Lower leg skin (tissue), 4 donors: ENCODE data around the gene DNAH11. TPM values are rescaled to one million over a fixed set of nuclear protein-coding genes. Genes with fewer than 3 reads are reported as not detected.

Experiments used
- DNase-seq, 2 donors: peaks; one replicate each; pipeline ENCODE4 v3.0.0-alpha.2; 2019; ENCODE audit warnings: low spot score in 2 of 2
- H3K4me3 ChIP-seq: fragments of 200-600 bp; sonication (generic); 2 replicates; pipeline ENCODE4 v1.5.1; 2017; ENCODE audit warnings: mild to moderate bottlenecking, low read depth; ENCODE audit not compliant: poor library complexity, severe bottlenecking
- POLR2A ChIP-seq, 2 donors: fragments of 450-650 bp; IDR thresholded peaks; one replicate each; pipeline ENCODE4 v1.6.1; 2016 to 2017; ENCODE audit warnings: antibody characterized with exemption in 2 of 2, mild to moderate bottlenecking in 1 of 2, moderate library complexity in 1 of 2
- WGBS, 2 donors: methylation state at CpG; one replicate each; pipeline ENCODE4 v1.1.5; 2018; 5-methylcytosine and 5-hydroxymethylcytosine counted together
- intact Hi-C: fragments of 100-400 bp; cut with DNase I; formaldehyde crosslinking; loops from one replicate; pipeline ENCODE4 v1.15.0; 2023; ENCODE audit warnings: low total_unique reads
- total RNA-seq, 4 donors: library from RNA; depleted of rRNA; stranded (reverse); fragments of >200 nt; gene quantifications; one replicate each; pipeline ENCODE4 v1.1.0, GENCODE V29; 2016
- TF ChIP-seq, protein P1 (sequence below), 3 donors: fragments of 450-650 bp; IDR thresholded peaks; one replicate each; pipeline ENCODE4 v1.5.1; 2016; ENCODE audit warnings: antibody characterized with exemption in 3 of 3, mild to moderate bottlenecking in 3 of 3, moderate library complexity in 2 of 3

DNAH11 gene
- total RNA-seq, 4 donors from 2014 or later: 0.88 to 10.0 (median 4.1) TPM

DNA sequence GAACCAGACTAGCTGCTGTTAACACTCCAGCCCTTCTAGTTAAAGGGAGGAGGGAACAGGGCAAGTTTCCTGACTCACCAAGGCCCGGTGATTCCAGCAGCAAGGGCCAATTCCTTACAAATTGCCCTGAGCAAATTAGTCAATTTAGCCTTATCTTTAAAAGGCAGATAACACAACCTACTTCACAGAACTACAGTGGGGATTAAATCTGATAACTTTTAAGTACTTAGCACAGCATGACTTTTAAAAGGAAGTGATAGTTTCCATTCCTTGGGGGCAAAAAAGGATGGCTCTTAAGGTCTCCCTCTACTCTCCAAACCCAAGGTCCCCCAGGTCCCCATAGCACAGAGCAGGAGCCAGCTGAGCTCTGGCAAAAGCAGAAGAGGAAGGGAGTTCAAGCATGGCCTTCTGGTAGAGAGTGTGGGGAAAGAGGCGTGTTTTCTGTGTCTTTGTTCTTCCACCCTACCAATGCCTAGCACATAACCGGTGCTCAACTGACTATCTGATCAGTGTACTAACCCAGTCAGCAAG is 398.8 kb downstream of the DNAH11 start:
- intact Hi-C loops: no loop called here
- no peak for TF ChIP-seq POLR2A (IDR thresholded peaks at IDR 0.05)
- TF ChIP-seq, protein P1, sequence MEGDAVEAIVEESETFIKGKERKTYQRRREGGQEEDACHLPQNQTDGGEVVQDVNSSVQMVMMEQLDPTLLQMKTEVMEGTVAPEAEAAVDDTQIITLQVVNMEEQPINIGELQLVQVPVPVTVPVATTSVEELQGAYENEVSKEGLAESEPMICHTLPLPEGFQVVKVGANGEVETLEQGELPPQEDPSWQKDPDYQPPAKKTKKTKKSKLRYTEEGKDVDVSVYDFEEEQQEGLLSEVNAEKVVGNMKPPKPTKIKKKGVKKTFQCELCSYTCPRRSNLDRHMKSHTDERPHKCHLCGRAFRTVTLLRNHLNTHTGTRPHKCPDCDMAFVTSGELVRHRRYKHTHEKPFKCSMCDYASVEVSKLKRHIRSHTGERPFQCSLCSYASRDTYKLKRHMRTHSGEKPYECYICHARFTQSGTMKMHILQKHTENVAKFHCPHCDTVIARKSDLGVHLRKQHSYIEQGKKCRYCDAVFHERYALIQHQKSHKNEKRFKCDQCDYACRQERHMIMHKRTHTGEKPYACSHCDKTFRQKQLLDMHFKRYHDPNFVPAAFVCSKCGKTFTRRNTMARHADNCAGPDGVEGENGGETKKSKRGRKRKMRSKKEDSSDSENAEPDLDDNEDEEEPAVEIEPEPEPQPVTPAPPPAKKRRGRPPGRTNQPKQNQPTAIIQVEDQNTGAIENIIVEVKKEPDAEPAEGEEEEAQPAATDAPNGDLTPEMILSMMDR (IDR thresholded peaks at IDR 0.05): no peak
- 38 to 44% methylated on average over 3 of the region's 3 CpGs for WGBS, 2 donors
- DNase-seq: no peak
- H3K4me3 ChIP-seq: no peak overlapping the region

DNA sequence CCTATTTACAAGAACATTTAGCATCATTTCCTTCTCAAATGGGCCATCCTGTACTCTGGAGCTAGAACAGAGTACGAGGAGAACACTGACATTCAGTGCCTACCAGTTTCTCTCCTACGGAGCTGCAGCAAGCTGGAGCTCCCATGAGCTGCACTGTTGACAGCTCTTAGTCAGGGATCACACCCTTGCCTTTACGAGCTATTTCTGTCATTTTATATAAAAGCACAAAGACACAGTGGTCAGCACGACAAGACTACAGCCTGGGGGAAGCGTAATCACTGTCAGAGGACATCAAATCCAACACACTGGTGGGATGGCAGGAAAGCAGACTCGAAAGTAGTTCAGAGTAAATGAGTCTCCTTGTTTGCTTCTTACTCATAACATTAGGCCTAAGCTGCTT is 400.1 kb downstream of the DNAH11 start:
- no peak for DNase-seq
- H3K4me3 ChIP-seq: no peak overlapping the region
- 55 to 65% methylated on average over 6 of the region's 6 CpGs for WGBS, 2 donors
- intact Hi-C loops: no loop called here
- TF ChIP-seq, protein P1 (IDR thresholded peaks at IDR 0.05): no peak
- no peak for TF ChIP-seq POLR2A (IDR thresholded peaks at IDR 0.05)

DNA sequence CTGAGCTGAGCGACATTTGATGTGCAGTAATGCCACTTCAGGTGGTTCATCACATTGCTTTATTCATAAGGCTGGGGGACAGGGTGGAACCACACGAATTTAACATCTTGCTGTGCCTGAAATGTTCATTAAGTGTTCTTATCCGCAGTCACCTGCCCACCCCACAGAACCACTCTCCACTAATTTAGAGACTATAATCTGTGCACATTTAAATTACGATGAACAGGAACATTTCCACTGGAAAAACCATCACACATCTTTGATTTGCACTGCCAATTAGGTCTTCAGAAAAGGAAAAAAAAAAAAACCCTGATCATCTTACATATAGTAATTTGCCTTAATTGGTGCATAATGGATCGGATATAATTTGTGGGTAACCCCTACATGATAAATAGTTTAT is 400.6 kb downstream of the DNAH11 start:
- no peak for TF ChIP-seq POLR2A (IDR thresholded peaks at IDR 0.05)
- TF ChIP-seq, protein P1 (IDR thresholded peaks at IDR 0.05): no peak
- DNase-seq: no peak
- 75 to 88% methylated on average over 5 of the region's 5 CpGs for WGBS, 2 donors
- H3K4me3 ChIP-seq: no peak overlapping the region
- intact Hi-C loops: no loop called here

DNA sequence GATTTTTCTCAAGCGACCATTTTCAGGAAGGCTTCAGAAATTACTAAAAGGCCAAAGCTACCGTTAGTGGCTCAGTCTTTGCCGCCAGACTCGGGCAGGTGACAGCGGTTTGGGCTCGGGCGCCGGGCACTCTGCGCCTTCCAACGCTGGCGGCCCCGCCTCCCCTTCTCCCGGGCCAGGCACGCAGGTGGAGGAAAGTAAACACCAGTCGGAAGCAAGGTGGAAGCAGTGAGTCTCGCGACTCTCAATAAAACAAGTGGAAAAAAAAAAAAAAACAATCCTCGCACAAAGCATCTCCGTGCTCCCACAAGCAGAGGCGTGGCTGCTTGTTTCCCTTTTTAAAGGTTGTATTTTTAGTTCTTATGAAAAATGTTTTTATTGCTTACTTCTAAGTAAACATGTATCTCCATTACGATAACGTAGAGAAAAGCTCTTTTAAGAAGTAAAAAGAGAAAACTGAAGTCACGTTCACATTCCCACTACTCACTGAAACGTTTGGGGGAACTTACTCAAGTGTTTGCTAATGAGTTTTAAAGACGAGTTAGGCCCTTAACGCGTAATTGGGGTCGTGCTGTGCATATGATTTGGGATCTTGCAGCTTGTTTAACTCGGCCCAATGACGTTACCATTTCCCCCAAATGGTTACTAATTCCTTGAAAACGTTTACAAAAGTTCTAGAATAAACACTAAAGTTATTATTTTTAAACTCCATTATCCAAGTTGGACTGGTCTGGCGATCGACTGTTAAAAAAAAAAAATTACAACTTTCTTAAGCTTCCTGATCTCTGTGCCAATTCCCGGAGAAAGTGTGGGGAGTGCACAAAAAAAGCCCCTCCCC is 402.0 kb downstream of the DNAH11 start:
- DNase-seq: peak in 1 of 2 donors; percentile 41
- 1% methylated on average over 34 of the region's 34 CpGs for WGBS, 2 donors
- TF ChIP-seq, protein P1 (IDR thresholded peaks at IDR 0.05): no peak
- no peak for TF ChIP-seq POLR2A (IDR thresholded peaks at IDR 0.05)
- intact Hi-C loops: no loop called here
- peak overlapping the region; percentile 18 for H3K4me3 ChIP-seq

DNA sequence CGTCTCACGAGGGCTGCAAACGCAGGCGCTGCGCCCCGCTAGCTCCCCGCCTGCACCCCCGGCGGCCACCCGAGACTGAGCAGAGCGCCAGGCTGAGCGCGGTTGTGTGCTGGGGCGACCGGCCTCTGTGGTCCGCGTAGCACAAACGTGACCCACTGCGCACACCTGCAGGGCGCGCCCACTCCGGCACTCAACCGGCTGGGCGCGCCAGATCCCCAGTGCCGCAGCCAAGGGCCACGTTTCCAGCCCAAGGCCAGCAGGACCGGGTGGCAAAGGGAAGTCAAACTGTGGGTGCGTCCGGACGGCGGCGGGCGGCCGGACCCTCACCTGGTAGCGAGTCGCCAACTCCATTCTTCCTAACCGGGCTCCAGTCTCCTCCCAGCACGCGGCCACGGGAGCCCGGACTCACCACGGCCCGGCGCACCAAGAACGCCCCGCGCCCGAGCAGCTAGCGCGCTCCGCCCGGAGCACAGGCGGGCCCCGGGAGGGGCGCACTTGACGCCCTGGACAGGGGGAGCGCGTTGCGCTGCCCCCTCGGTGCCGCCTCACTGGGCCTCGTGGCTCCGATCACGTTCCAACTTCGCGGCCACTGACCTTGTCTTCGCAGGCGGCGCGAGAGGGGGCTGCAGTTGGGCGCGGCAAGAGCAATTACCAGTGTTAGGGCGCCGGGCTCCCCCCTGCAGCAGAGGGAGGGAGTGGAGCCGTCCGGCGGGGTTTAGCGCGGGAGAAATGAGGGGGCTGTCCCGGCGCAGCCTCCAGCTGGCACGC is 402.8 kb downstream of the DNAH11 start, which contains the start of gene CDCA7L:
TSS of gene CDCA7L (minus strand) at position 446 of the 768 bp plus-strand sequence. CDS start at position 351, 95 bp downstream.
- peak; percentile 33 to 95 for DNase-seq

More for the DNA sequence above, 402.8 kb downstream of the DNAH11 start, which contains the start of gene CDCA7L:
- H3K4me3 ChIP-seq: peak within 1 kb of the TSS; percentile 18
- TF ChIP-seq, protein P1 (IDR thresholded peaks at IDR 0.05): no peak
- TF ChIP-seq POLR2A (IDR thresholded peaks at IDR 0.05): no peak
- intact Hi-C loops: no loop called here
- 0 to 1% methylated on average over 10 to 47 of the region's 83 CpGs for WGBS, 2 donors
